IPS-NIHi11 (cell line): ENCODE data around the gene LBH.
A peak's percentile ranks its signal among the peaks of the same experiment; 100 is the strongest.

ENCODE experiments used
- DNase-seq: peaks from one replicate; pipeline ENCODE4 v3.0.0; 2012; ENCODE audit warnings: mixed read lengths, low spot score

LBH gene

GRCh38 chr2:30231212-30231995 is at the start of gene LBH:
Gene LBH (plus strand): TSS chr2:30231534. CDS start chr2:30231739, 205 bp downstream.
- peak; percentile 91 for DNase-seq

DNA sequence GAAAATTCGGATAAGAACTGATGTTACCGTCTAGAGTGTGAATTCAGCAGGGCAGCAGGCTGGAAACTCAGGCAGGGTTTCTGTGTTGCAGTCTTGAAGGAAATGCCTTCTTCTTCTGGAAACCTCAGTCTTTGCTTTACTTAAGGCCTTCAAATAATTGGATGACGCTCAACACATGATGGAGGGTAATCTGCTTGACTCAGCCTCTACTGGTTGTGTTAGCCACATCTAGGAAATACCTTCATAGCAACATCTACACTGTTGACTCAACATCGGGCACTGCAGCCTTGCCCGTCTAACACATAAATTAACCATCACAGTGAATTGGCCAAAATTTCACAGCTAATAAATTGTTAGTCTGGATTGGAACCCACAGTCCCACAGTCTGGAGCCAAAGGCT is 47.3 kb upstream of the LBH start:
- no peak for DNase-seq

DNA sequence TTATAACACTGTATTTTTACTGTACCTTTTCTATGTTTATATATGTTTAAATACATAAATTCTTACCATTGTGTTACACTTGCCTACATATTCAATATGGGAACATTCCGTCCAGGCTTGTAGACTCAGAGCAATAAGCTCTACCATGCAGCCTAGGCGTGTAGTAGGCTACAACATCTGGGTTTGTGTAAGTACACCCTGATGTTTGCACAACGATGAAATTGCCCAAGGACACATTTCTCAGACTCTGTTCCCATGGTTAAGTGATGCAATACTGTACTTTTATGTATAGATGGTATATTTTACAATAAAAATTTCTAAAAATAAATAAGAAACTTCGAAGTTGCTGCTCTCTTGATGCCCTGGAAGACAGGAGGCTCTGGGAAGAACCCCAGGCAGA is 46.2 kb upstream of the LBH start:
- DNase-seq, result no peak

DNA sequence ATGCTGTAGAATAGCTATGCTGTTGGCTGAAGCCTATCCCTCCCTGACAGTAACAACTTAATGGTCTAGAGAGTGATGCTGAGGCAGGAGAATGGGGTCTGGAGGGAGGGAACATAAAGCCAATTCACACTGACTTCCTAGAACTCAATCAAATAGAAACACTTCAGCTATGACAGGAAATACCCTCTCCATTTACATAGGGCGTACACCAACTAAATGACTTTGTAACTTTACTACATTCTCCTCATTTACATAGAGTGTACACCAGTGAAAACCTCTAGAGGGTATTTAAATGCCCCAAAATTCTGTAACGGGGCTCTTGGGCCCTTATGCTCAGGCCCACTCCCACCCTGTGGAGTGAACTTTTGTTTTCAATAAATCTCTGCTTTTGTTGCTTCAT is 43.0 kb upstream of the LBH start:
- DNase-seq, result no peak

GRCh38 chr2:30190637-30191036 is 40.7 kb upstream of the LBH start:
- DNase-seq, result no peak

DNA sequence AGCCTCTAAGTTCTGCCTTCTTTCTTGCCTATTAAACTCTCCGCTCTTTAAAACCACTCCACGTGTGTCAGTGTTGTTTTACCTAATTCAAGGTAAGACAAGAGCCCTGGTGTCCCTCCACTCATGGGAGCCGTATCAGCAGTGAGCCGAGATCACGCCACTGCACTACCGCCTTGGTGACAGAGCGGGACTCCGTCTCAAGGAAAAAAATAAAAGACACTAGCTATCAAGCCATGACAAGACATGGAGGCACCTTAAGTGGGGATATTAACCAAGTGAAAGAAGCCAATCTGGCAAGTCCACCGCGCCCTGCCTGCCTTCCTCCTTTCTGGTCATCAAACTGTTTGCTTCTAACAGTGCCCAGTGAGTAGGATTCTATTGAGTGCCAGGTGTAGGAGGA is 40.2 kb upstream of the LBH start:
- DNase-seq, result no peak

DNA sequence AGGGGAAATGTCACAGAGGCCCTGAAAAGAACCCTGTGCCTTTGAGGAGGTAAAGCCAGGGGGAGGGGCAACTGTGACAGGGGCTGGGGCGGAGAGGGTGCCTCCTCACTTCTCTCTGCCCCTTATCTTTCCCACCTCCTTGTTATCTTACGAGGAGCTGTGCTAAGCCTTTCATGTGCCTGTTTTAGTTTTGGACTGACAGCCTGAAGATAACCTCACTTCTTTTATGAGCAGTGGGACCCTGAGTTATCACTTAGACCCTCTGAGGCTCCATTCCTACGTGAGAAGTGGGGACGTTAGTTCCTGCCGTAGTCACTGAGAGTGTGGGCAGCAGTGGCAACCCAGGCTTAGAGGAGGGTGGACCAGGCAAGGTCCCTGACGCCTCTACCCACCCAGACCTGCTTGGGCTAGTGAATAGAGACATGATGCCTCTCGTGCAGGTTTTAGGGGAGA is 39.5 kb upstream of the LBH start:
- DNase-seq, result no peak

- DNase-seq, result no peak
These were observed 39.0 kb upstream of the LBH start for GRCh38 chr2:30192314-30192713.

DNA sequence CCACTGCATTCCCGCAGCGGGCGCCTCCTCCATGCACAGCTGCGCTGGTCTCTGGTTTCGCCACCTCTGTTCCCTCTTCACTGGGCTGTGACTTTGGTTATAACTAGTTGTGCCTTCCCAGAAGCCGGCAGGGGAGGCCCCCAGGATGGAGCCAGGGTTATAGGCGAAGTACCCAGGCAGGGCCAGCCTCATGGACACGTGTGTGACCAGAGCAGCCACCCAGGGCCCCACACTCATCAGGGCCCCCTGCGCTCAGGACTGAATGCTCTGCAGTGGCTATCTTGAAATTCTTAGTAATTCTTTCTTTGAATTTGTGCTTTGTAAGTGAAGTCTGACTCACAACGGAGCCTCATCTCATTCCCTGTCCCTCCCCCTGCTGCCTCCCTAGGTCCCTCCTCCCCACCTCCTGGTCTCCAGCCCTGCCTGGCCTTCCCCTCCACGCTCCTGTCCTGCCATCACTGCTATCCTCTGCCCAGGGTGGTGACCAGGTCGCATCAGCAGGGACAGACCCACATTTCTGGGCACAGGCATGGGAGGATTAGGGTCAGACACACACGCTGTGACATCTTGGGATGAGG is 38.1 kb upstream of the LBH start:
- no peak for DNase-seq

GRCh38 chr2:30194421-30194820 is 36.9 kb upstream of the LBH start:
- DNase-seq, result no peak

- DNase-seq, result no peak
These were observed 36.3 kb upstream of the LBH start for GRCh38 chr2:30195016-30195415.

GRCh38 chr2:30197570-30198192 is 33.7 kb upstream of the LBH start:
- peak; percentile 29 for DNase-seq

DNA sequence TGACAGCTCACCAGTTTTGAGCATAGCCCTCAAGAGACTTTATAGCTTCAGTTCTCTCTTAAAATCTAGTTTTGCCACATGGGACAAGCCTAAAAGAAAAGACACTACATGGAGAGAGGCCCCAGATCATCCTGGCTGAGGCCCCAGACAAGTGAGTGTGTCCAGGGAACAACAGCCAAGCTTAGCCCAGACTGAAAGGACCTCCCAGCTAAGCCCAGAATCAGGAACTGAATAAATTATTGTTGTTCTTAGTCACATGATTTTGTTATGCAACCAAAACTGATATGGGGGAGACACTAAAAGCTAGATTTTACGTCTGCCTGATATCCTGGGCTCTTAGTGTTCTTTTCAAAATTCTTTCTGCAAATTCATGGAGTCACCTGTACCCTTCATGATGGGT is 29.3 kb upstream of the LBH start:
- DNase-seq, result no peak

- no peak for DNase-seq
These were observed 28.2 kb upstream of the LBH start for GRCh38 chr2:30203156-30203555.

DNA sequence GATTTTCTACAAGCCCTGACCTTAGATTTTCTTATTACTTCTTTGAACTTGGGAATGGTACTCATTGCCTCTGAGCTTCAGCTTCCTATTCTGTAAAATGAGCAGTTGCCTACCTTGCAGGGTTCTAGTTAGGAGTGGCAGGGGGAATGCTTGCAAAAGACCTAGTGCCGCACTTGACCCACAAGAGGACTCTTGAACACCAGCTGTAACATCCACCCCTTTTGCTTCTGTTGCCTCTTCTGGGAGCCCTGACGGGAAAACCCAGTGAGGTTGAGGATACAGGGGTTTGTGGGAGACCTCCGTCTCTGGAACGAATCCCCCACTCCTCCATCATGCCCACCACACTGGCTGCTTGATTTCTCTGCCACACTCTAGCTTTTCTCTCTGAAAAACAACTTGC is 27.1 kb upstream of the LBH start:
- no peak for DNase-seq

DNA sequence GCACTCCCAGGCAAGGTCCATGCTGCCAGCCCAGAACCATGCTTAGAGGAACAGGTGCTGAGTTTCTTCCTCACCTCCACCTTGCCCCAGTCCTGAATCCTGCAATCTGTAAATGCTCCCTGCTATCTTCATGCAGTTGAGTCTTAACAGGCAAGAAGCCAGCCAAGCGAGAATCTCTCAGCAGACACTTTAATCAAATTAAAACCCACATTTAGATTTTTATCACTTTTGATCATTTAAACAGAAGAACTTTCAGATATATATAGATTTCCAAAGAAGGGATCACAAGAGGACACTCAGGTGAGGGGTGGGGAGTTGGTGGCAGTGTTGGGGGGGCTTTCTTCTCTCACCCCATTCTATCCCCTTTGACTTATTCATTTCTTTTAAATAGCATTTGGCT is 25.9 kb upstream of the LBH start:
- no peak for DNase-seq

- DNase-seq, result no peak
These were observed 24.6 kb upstream of the LBH start for GRCh38 chr2:30206461-30207430.

GRCh38 chr2:30208453-30208852 is 22.9 kb upstream of the LBH start:
- peak; percentile 72 for DNase-seq

DNA sequence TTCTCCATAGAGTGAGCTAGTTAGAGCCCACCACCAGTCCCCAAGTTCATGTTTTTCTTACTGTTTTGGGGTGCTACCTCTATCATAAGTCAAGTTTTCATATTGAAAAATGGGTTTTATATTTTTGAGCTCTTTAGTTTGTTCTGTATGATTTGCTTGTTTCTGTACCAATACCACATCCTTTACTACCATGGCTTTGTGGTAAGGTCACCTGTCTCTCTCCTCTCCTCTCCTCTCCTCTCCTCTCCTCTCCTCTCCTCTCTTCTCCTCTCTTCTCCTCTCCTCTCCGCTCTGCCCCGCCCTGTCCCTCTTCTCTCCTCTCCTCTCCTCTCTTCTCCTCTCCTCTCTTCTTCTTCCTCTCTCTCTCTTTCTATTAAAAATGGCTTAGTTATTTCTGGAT is 22.1 kb upstream of the LBH start:
- DNase-seq, result no peak

- DNase-seq, result no peak
These were observed 18.0 kb upstream of the LBH start for GRCh38 chr2:30213326-30213725.

DNA sequence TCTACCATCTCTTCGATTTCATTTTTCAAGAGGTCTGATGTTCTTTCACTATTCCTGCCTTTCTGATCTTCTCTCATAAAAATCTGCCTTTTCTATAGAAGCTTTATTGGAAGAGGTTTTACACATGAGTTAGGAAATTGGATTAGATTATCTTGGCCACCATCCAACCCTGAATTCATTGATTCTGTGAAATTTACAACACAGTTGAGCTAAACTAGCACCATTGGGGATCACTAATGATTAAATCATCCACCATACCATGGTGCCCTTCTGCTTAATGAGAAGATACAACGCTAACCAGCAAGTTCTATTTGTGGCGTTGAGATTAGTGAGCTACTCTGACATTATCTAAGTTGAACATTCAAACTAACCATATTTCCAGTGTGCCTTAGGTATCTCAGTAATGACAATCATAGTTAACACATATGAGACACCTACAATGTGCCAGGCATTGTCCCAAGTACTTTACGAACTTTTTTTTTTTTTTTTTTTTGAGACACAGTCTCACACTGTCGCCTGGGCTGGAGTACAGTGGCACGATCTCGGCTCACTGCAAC is 17.3 kb upstream of the LBH start:
- DNase-seq, result no peak

DNA sequence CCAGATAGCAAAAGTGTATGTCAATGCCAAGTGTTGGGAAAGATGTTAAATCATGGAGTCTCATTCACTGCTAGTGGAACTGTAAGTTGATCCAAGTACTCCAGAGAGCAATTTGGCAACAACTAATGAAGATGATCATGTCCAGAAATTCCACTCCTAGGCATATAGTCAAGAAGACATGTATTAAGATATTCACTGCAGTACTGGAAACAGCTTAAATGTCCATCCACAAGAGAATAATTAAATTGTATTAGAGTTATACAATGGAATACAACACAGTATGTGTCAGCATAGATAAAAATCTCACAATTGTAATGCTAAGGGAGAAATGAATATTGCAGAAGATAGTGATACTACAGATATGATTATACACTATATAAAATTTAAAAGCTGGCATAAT is 15.2 kb upstream of the LBH start:
- DNase-seq, result no peak
